MM.1S (cell line): ENCODE results near the gene MCU.
"Not testable (repeated sequence)": the region's sequence is repeated elsewhere in the genome, so short reads cannot be mapped to it uniquely, and the experiment has no call there.

Experiments used
- DNase-seq: peaks from one replicate; pipeline ENCODE4 v3.0.0-alpha.2; 2015
- H2AFZ ChIP-seq: fragments of 300-600 bp; sonication (generic); 2 replicates; pipeline ENCODE4 v1.6.0; 2016; ENCODE audit warnings: antibody characterized with exemption, low read length
- H3F3A ChIP-seq: fragments of 300-600 bp; sonication (generic); 2 replicates; pipeline ENCODE4 v1.6.1; 2016; ENCODE audit warnings: mild to moderate bottlenecking, antibody characterized with exemption, low read length, moderate library complexity, mixed read lengths; ENCODE audit not compliant: insufficient read depth
- H3K27ac ChIP-seq: fragments of 300-600 bp; sonication (generic); 2 replicates; pipeline ENCODE4 v1.5.1; 2016; ENCODE audit warnings: mild to moderate bottlenecking, low read length
- H3K27me3 ChIP-seq: fragments of 300-600 bp; sonication (generic); replicated peaks from 2 replicates; pipeline ENCODE4 v1.6.0; 2016; ENCODE audit warnings: low read length; ENCODE audit not compliant: insufficient read depth
- H3K36me3 ChIP-seq: fragments of 300-600 bp; sonication (generic); replicated peaks from 2 replicates; pipeline ENCODE4 v1.6.1; 2016; ENCODE audit warnings: mild to moderate bottlenecking, low read length, mixed read lengths; ENCODE audit not compliant: insufficient read depth
- H3K4me1 ChIP-seq: fragments of 300-600 bp; sonication (generic); 2 replicates; pipeline ENCODE4 v1.6.1; 2016; ENCODE audit warnings: low read length, mixed read lengths
- H3K4me2 ChIP-seq: fragments of 300-600 bp; sonication (generic); 2 replicates; pipeline ENCODE4 v1.6.0; 2016; ENCODE audit warnings: low read depth, low read length
- H3K4me3 ChIP-seq: fragments of 300-600 bp; sonication (generic); 2 replicates; pipeline ENCODE4 v1.5.1; 2016; ENCODE audit warnings: low read length, mixed read lengths
- H3K79me2 ChIP-seq: fragments of 300-600 bp; sonication (generic); 2 replicates; pipeline ENCODE4 v1.6.1; 2016; ENCODE audit warnings: mixed run types, low read length, mixed read lengths
- H3K9ac ChIP-seq: fragments of 300-600 bp; sonication (generic); 2 replicates; pipeline ENCODE4 v1.6.1; 2016; ENCODE audit warnings: low read length, mixed read lengths
- H3K9me2 ChIP-seq: fragments of 300-600 bp; sonication (generic); replicated peaks from 2 replicates; pipeline ENCODE4 v1.6.1; 2016; ENCODE audit warnings: mild to moderate bottlenecking, low read length, mixed read lengths; ENCODE audit not compliant: insufficient read depth
- H3K9me3 ChIP-seq: fragments of 300-600 bp; sonication (generic); replicated peaks from 2 replicates; pipeline ENCODE4 v1.6.1; 2016; ENCODE audit warnings: mild to moderate bottlenecking, low read length, mixed read lengths; ENCODE audit not compliant: insufficient read depth
- H4K20me1 ChIP-seq: fragments of 300-600 bp; sonication (generic); 2 replicates; pipeline ENCODE4 v1.6.1; 2016; ENCODE audit warnings: mild to moderate bottlenecking, low read length, moderate library complexity, mixed read lengths; ENCODE audit not compliant: insufficient read depth
- CTCF ChIP-seq: fragments of 300-600 bp; sonication (generic); IDR thresholded peaks from 2 replicates; pipeline ENCODE4 v1.5.1; 2016; ENCODE audit warnings: antibody characterized with exemption, low read length, mixed read lengths
- EZH2 ChIP-seq: fragments of 300-600 bp; sonication (generic); optimal IDR thresholded peaks from 2 replicates; pipeline ENCODE3; 2017; ENCODE audit warnings: low read depth, mild to moderate bottlenecking, antibody characterized with exemption, low read length, mixed read lengths
- EZH2phosphoT487 ChIP-seq: fragments of 300-600 bp; sonication (generic); IDR thresholded peaks from 2 replicates; pipeline ENCODE4 v1.6.1; 2018; ENCODE audit warnings: antibody characterized with exemption, low read length

The MCU gene

GRCh38 chr10:72736828-72737220, 44.9 kb downstream of the MCU start:
- no peaks in the 10 kb centered on the region for H3K36me3 ChIP-seq
- no peaks in the 10 kb centered on the region for H3K79me2 ChIP-seq
- no peaks in the 10 kb centered on the region for H4K20me1 ChIP-seq
- no peak overlapping the region for H3K27ac ChIP-seq
- no peak overlapping the region for H3K4me2 ChIP-seq
- DNase-seq = no peak
- no peak overlapping the region for H3K4me3 ChIP-seq
- no peaks in the 10 kb centered on the region for H3F3A ChIP-seq
- H3K9ac ChIP-seq = no peak overlapping the region
- H3K9me3 ChIP-seq = no peaks in the 10 kb centered on the region
- no peaks in the 10 kb centered on the region for H3K27me3 ChIP-seq
- H2AFZ ChIP-seq = no peak overlapping the region
- no peak for TF ChIP-seq EZH2phosphoT487
- TF ChIP-seq EZH2 = no peak
- no peak for TF ChIP-seq CTCF
- H3K4me1 ChIP-seq = no peaks in the 10 kb centered on the region
- no peaks in the 10 kb centered on the region for H3K9me2 ChIP-seq

- H4K20me1 ChIP-seq, H3K79me2 ChIP-seq, H3K9me2 ChIP-seq, H2AFZ ChIP-seq, H3K4me2 ChIP-seq, DNase-seq, H3K4me3 ChIP-seq, H3K4me1 ChIP-seq, H3K27ac ChIP-seq, H3K9me3 ChIP-seq, H3K36me3 ChIP-seq, H3K9ac ChIP-seq, H3F3A ChIP-seq, H3K27me3 ChIP-seq: not testable (repeated sequence)
Measured at GRCh38 chr10:72737357-72737756, 45.4 kb downstream of the MCU start.

GRCh38 chr10:72738486-72738885, 46.5 kb downstream of the MCU start:
- H3K9me2 ChIP-seq = no peaks in the 10 kb centered on the region
- H3F3A ChIP-seq = no peaks in the 10 kb centered on the region
- H4K20me1 ChIP-seq = no peaks in the 10 kb centered on the region
- no peak for DNase-seq
- no peak overlapping the region for H3K4me3 ChIP-seq
- TF ChIP-seq EZH2phosphoT487 = no peak
- TF ChIP-seq CTCF = no peak
- TF ChIP-seq EZH2 = no peak
- no peaks in the 10 kb centered on the region for H3K36me3 ChIP-seq
- H3K4me1 ChIP-seq = no peaks in the 10 kb centered on the region
- no peak overlapping the region for H3K4me2 ChIP-seq
- H2AFZ ChIP-seq = no peak overlapping the region
- no peak overlapping the region for H3K9ac ChIP-seq
- H3K9me3 ChIP-seq = no peaks in the 10 kb centered on the region
- H3K79me2 ChIP-seq = no peaks in the 10 kb centered on the region
- no peaks in the 10 kb centered on the region for H3K27me3 ChIP-seq
- no peak overlapping the region for H3K27ac ChIP-seq

GRCh38 chr10:72740528-72740927, 48.6 kb downstream of the MCU start:
- no peak for DNase-seq
- H2AFZ ChIP-seq = no peak overlapping the region
- no peaks in the 10 kb centered on the region for H3K27me3 ChIP-seq
- H3F3A ChIP-seq = no peaks in the 10 kb centered on the region
- no peaks in the 10 kb centered on the region for H3K9me2 ChIP-seq
- H3K4me1 ChIP-seq = no peaks in the 10 kb centered on the region
- H3K4me3 ChIP-seq = no peak overlapping the region
- no peak overlapping the region for H3K9ac ChIP-seq
- H3K4me2 ChIP-seq = no peak overlapping the region
- no peaks in the 10 kb centered on the region for H3K9me3 ChIP-seq
- H3K79me2 ChIP-seq = no peaks in the 10 kb centered on the region
- H4K20me1 ChIP-seq = no peaks in the 10 kb centered on the region
- H3K36me3 ChIP-seq = no peaks in the 10 kb centered on the region
- TF ChIP-seq CTCF = no peak
- no peak for TF ChIP-seq EZH2
- TF ChIP-seq EZH2phosphoT487 = no peak
- no peak overlapping the region for H3K27ac ChIP-seq
